ENCODE results near the gene ITGAE.
A peak's percentile ranks its signal among the peaks of the same experiment; 100 is the strongest.

The ITGAE gene

DNA sequence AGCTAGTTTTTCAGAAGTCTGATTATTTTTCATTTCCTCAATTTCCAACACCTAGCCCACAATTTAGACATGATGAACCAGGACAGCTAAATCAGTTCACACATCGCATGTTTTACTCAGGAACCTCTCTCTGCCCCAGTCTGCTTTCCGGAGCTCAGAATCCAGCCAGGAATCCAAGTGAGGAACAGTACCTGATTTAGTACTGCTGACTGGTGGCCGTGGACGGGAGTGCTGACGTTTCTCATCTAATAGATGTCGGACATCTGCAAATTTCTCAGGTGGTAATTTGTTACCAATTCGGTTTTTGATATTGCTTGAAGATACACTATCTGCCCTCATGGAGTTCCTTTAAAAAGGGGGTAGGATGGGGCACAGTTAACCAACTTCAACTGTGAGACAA, 14.9 kb upstream of the ITGAE start:
- Histone ChIP-seq H3K9me3 (ENCODE audit: control insufficient read depth, low read length) (no peaks in the 10 kb centered on the region), H3K4me3 (ENCODE audit: extremely low read depth, insufficient read depth, low read length, poor library complexity, severe bottlenecking) (no peak overlapping the region), H3K36me3 (ENCODE audit: control insufficient read depth, insufficient read depth, low read length) (peaks cover 95% of the 10 kb centered on the region), H3K27ac (ENCODE audit: low read depth, low read length, severe bottlenecking) (no peak overlapping the region), H3K4me1 (ENCODE audit: control insufficient read depth, insufficient read depth, low read length, poor library complexity, severe bottlenecking) (peaks cover 9% of the 10 kb centered on the region)
- WGBS, 2 experiments (ENCODE audit: insufficient coverage in 2 of 2), result 92 to 99% methylated on average over 6 to 7 of the region's 7 CpGs

DNA sequence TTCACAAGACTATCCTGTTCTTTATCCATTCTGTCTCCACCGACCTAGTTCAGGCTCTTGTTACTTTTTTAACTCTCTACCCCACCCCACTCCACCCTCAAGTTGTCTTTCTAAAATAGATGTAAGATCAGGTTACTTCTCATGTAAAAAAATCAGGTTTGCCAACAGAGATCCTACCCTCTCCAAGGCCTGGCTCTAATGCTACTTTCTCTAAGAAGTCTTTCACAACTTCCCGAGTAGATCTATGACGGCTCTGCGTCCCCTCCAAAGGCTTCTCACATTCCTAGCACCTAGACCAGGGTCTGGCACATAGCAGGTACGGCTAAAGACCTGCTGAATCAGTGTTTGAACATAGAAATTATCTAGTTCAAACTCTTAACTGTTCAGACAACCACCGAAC, 14.1 kb upstream of the ITGAE start:
- no peak overlapping the region for H3K4me3 ChIP-seq (ENCODE audit: extremely low read depth, insufficient read depth, low read length, poor library complexity, severe bottlenecking)
- no peak overlapping the region for H3K27ac ChIP-seq (ENCODE audit: low read depth, low read length, severe bottlenecking)
- peaks cover 96% of the 10 kb centered on the region for H3K36me3 ChIP-seq (ENCODE audit: control insufficient read depth, insufficient read depth, low read length)
- H3K9me3 ChIP-seq (ENCODE audit: control insufficient read depth, low read length), result no peaks in the 10 kb centered on the region
- 92 to 93% methylated on average over 3 of the region's 6 CpGs for WGBS, 2 experiments (ENCODE audit: insufficient coverage in 2 of 2)
- peaks cover 9% of the 10 kb centered on the region for H3K4me1 ChIP-seq (ENCODE audit: control insufficient read depth, insufficient read depth, low read length, poor library complexity, severe bottlenecking)

DNA sequence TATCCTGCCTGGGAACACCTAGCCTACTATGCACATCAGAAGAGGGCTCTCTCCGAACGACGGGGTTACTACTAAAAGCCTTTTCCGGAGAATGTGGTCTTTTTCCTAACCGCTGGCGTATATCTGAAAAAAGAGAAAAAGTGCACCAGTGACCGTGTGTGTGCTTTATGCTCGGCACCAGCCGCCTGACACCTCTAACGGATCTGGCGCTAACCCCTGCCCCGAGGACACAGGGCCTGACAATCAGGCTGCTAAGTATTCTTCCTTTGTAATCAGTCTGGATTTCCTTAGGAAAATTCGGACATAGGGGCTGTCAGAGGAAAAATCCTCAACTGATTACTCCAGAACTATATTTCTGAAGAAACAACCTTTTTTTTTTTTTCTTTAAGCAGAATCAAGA, 13.4 kb upstream of the ITGAE start:
- H3K4me3 ChIP-seq (ENCODE audit: extremely low read depth, insufficient read depth, low read length, poor library complexity, severe bottlenecking), result no peak overlapping the region
- WGBS, 2 experiments (ENCODE audit: insufficient coverage in 2 of 2), result 95 to 100% methylated on average over 11 to 12 of the region's 13 CpGs
- H3K36me3 ChIP-seq (ENCODE audit: control insufficient read depth, insufficient read depth, low read length), result peaks cover 94% of the 10 kb centered on the region
- no peak overlapping the region for H3K27ac ChIP-seq (ENCODE audit: low read depth, low read length, severe bottlenecking)
- peaks cover 9% of the 10 kb centered on the region for H3K4me1 ChIP-seq (ENCODE audit: control insufficient read depth, insufficient read depth, low read length, poor library complexity, severe bottlenecking)
- no peaks in the 10 kb centered on the region for H3K9me3 ChIP-seq (ENCODE audit: control insufficient read depth, low read length)

DNA sequence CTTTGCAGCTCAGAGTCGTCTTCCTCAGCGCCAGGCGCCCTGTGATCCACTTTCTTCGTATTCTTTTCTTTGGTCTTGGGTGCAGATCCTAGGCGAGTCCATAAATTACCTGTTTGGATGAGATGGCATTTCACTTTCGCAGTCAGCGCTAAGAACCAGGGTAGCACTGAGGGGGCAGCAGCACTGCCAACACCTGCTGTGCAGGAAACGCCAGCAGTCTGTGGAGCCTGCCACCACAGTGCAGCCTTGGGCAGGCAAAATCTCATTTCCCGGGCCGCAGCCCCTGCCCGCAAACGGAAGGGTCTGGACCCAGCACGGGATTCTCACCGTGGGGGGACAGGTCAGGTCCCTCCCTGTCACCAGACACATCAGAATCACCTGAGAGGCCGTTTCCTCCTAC, 12.2 kb upstream of the ITGAE start:
- Histone ChIP-seq H3K4me3 (ENCODE audit: extremely low read depth, insufficient read depth, low read length, poor library complexity, severe bottlenecking) (no peak overlapping the region), H3K36me3 (ENCODE audit: control insufficient read depth, insufficient read depth, low read length) (peaks cover 94% of the 10 kb centered on the region), H3K27ac (ENCODE audit: low read depth, low read length, severe bottlenecking) (no peak overlapping the region), H3K4me1 (ENCODE audit: control insufficient read depth, insufficient read depth, low read length, poor library complexity, severe bottlenecking) (peaks cover 9% of the 10 kb centered on the region), H3K9me3 (ENCODE audit: control insufficient read depth, low read length) (no peaks in the 10 kb centered on the region)
- WGBS, 2 experiments (ENCODE audit: insufficient coverage in 2 of 2), result 95 to 98% methylated on average over 13 to 15 of the region's 15 CpGs

DNA sequence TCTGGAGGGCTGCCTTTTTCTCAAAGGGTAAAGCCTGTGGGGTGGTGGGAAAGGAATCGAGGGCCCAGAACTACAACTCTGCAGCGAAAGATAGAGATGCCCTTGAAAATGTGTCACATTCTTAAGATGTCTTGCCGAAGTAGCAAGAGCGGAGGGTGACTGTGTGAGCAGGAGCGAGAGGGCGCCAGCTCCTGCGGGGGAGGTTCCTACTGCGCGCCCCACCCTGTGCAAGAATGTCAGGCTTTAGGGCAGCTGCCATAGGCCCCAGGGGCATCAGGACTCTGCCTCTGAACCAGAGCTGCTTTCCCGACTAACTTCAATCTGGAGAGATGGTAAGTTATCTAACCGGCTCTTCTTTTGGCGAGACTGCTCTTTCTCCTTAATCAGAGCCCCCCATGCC, 11.8 kb upstream of the ITGAE start:
- H3K36me3 ChIP-seq (ENCODE audit: control insufficient read depth, insufficient read depth, low read length), result peaks cover 95% of the 10 kb centered on the region
- H3K27ac ChIP-seq (ENCODE audit: low read depth, low read length, severe bottlenecking), result no peak overlapping the region
- peaks cover 9% of the 10 kb centered on the region for H3K4me1 ChIP-seq (ENCODE audit: control insufficient read depth, insufficient read depth, low read length, poor library complexity, severe bottlenecking)
- H3K9me3 ChIP-seq (ENCODE audit: control insufficient read depth, low read length), result no peaks in the 10 kb centered on the region
- 94% methylated on average over 12 of the region's 12 CpGs for WGBS, 2 experiments (ENCODE audit: insufficient coverage in 2 of 2)
- H3K4me3 ChIP-seq (ENCODE audit: extremely low read depth, insufficient read depth, low read length, poor library complexity, severe bottlenecking), result no peak overlapping the region

DNA sequence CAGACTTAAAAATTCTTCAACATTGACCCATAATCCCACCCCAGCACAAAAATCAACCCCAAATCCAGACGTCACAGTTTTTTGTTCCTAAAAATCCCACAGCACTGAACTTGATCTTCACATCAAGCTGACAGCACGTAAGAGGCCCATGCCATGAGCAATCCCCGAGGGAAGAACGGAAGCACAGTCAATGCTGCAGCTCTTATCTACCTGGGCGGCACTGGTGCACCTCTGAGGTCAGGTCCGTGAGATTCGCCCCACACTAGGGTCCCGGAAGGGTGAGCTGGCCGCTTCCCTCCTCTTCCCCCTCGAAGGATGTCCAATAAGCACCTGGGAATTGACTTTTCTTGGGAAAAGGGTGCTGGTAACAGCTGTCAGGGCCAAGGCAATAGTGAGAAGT, 11.3 kb upstream of the ITGAE start:
- no peak overlapping the region for H3K4me3 ChIP-seq (ENCODE audit: extremely low read depth, insufficient read depth, low read length, poor library complexity, severe bottlenecking)
- H3K4me1 ChIP-seq (ENCODE audit: control insufficient read depth, insufficient read depth, low read length, poor library complexity, severe bottlenecking), result peaks cover 9% of the 10 kb centered on the region
- no peaks in the 10 kb centered on the region for H3K9me3 ChIP-seq (ENCODE audit: control insufficient read depth, low read length)
- H3K27ac ChIP-seq (ENCODE audit: low read depth, low read length, severe bottlenecking), result no peak overlapping the region
- 92 to 94% methylated on average over 8 to 9 of the region's 10 CpGs for WGBS, 2 experiments (ENCODE audit: insufficient coverage in 2 of 2)
- H3K36me3 ChIP-seq (ENCODE audit: control insufficient read depth, insufficient read depth, low read length), result peaks cover 96% of the 10 kb centered on the region

DNA sequence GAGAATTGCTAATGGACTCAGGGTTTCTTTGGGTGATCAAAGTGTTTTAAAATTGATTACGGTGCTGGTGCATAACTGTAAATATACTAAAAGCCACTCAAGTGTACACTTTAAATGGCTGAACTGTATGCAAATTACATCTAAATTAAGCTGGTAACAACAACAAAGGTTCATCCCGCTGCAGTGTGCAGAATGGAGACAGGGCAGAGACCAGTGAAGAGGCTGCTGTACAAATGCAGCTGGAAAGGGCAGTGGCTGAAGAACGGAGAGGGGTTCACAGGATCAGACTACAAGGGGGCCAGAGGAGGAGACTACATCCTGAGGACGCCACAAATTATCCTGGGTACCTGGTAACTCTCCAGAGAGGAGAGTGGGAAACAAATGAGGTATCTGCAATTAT, 9.0 kb upstream of the ITGAE start:
- 96 to 100% methylated on average over 2 to 3 of the region's 4 CpGs for WGBS, 2 experiments (ENCODE audit: insufficient coverage in 2 of 2)

DNA sequence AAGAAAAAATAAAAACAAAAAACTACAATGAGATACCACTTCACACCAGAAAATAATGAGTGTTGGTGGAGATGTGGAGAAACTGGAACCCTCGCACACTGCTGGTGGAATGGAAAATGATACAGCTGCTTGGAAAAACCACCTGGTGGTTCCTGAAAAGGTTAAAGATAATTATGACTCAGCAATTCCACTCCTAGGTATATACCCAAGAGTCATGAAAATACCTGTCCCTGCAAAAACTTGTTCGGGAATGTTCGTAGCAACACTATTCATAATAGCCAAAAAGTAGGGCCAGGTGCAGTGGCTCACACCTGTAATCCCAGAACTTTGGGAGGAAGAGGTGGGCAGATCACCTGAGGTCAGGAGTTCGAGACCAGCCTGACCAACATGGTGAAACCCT, 8.1 kb upstream of the ITGAE start:
- H3K36me3 ChIP-seq (ENCODE audit: control insufficient read depth, insufficient read depth, low read length), result peaks cover 89% of the 10 kb centered on the region
- H3K4me3 ChIP-seq (ENCODE audit: extremely low read depth, insufficient read depth, low read length, poor library complexity, severe bottlenecking), result no peak overlapping the region
- no peak overlapping the region for H3K27ac ChIP-seq (ENCODE audit: low read depth, low read length, severe bottlenecking)
- H3K4me1 ChIP-seq (ENCODE audit: control insufficient read depth, insufficient read depth, low read length, poor library complexity, severe bottlenecking), result peaks cover 13% of the 10 kb centered on the region
- no peaks in the 10 kb centered on the region for H3K9me3 ChIP-seq (ENCODE audit: control insufficient read depth, low read length)
- 83 to 96% methylated on average over 3 of the region's 4 CpGs for WGBS, 2 experiments (ENCODE audit: insufficient coverage in 2 of 2)

More for the DNA sequence above, 9.0 kb upstream of the ITGAE start:
- Histone ChIP-seq H3K9me3 (ENCODE audit: control insufficient read depth, low read length) (no peaks in the 10 kb centered on the region), H3K36me3 (ENCODE audit: control insufficient read depth, insufficient read depth, low read length) (peaks cover 95% of the 10 kb centered on the region), H3K4me3 (ENCODE audit: extremely low read depth, insufficient read depth, low read length, poor library complexity, severe bottlenecking) (no peak overlapping the region), H3K27ac (ENCODE audit: low read depth, low read length, severe bottlenecking) (no peak overlapping the region), H3K4me1 (ENCODE audit: control insufficient read depth, insufficient read depth, low read length, poor library complexity, severe bottlenecking) (peaks cover 9% of the 10 kb centered on the region)

DNA sequence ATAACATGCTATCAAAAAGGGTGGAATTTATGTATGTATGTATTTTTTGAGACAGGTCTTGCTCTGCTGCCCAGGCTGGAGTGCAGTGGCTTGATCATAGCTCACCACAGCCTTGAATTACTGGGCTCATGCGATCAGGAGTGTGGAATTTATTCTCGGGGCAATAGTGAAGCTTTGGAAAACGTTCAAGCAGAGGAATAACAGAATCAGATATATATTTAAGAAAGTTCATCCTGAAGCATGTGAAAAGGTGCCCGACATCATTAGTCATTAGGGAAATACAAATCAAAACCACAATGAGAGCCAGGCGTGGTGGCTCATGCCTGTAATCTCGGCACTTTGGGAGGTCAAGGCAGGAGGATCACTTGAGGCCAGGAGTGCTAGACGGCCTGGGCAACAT, 7.7 kb upstream of the ITGAE start:
- Histone ChIP-seq H3K4me3 (ENCODE audit: extremely low read depth, insufficient read depth, low read length, poor library complexity, severe bottlenecking) (no peak overlapping the region), H3K36me3 (ENCODE audit: control insufficient read depth, insufficient read depth, low read length) (peaks cover 85% of the 10 kb centered on the region), H3K27ac (ENCODE audit: low read depth, low read length, severe bottlenecking) (no peak overlapping the region), H3K4me1 (ENCODE audit: control insufficient read depth, insufficient read depth, low read length, poor library complexity, severe bottlenecking) (peaks cover 11% of the 10 kb centered on the region), H3K9me3 (ENCODE audit: control insufficient read depth, low read length) (no peaks in the 10 kb centered on the region)
- WGBS, 2 experiments (ENCODE audit: insufficient coverage in 2 of 2), result 92 to 98% methylated on average over 2 to 6 of the region's 7 CpGs

DNA sequence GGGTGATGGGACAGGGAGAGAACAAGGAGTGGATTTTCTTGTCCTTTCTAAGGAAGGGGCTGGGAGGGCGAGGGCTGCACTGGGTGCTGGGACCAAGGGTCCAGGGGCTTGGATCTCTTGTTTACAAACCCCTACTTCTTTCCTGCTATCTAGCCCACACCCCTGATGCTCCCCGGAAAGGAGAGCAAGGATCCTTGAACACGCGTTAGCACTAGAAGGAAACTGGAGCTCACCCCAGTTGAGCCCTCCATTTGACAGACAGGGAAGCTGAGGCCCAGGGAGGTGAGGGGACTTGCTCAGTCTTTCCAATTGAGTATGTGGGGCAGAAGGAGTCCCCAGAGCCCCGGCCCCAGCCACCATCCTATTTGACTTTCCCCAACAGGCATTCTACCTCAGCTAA, 4.6 kb upstream of the ITGAE start:
- Histone ChIP-seq H3K36me3 (ENCODE audit: control insufficient read depth, insufficient read depth, low read length) (peaks cover 67% of the 10 kb centered on the region), H3K4me1 (ENCODE audit: control insufficient read depth, insufficient read depth, low read length, poor library complexity, severe bottlenecking) (peaks cover 14% of the 10 kb centered on the region), H3K9me3 (ENCODE audit: control insufficient read depth, low read length) (no peaks in the 10 kb centered on the region), H3K27ac (ENCODE audit: low read depth, low read length, severe bottlenecking) (no peak overlapping the region), H3K4me3 (ENCODE audit: extremely low read depth, insufficient read depth, low read length, poor library complexity, severe bottlenecking) (no peak overlapping the region)
- WGBS, 2 experiments (ENCODE audit: insufficient coverage in 2 of 2), result 80 to 100% methylated on average over 1 to 4 of the region's 5 CpGs

DNA sequence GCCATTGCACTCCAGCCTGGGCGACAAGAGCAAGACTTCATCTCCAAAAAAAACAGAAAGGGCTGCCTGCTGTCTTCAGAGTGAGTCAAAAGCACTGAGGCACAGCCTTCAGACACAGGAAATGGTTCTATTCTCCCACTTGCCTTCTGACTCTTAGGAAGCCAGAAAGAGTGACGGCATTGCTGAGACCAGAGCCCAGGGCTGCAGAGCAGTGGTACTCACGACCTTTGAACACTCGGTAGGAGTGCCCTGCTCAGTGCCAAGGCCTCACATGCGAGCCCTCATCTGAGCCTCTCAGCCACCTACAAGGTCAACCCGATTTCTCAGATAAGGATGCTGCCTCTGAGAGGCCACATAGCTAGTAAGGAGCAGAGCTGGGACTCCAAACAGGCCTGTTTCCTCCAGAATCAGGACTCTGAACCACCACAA, 3.5 kb upstream of the ITGAE start:
- Histone ChIP-seq H3K36me3 (ENCODE audit: control insufficient read depth, insufficient read depth, low read length) (peaks cover 57% of the 10 kb centered on the region), H3K4me1 (ENCODE audit: control insufficient read depth, insufficient read depth, low read length, poor library complexity, severe bottlenecking) (peaks cover 15% of the 10 kb centered on the region), H3K4me3 (ENCODE audit: extremely low read depth, insufficient read depth, low read length, poor library complexity, severe bottlenecking) (no peak overlapping the region), H3K27ac (ENCODE audit: low read depth, low read length, severe bottlenecking) (no peak overlapping the region), H3K9me3 (ENCODE audit: control insufficient read depth, low read length) (no peaks in the 10 kb centered on the region)
- 79 to 91% methylated on average over 6 of the region's 6 CpGs for WGBS, 2 experiments (ENCODE audit: insufficient coverage in 2 of 2)

DNA sequence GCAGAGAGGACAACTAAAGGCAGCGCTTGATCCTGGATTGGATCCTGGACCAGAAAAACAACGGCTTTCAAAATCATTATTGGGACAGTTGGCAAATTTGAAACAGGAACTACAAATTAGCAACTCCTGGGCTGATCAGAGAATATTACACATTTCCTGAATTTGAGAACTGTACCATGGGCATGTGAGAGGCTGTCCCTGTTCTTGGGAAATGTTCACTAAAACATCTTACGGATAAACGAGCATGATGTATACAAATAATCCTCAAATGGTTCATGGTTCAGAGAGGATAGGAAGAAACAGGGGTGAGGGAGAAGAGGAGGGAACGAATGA, 2.3 kb upstream of the ITGAE start:
- Histone ChIP-seq H3K27ac (ENCODE audit: low read depth, low read length, severe bottlenecking) (peak overlapping the region; percentile 29), H3K36me3 (ENCODE audit: control insufficient read depth, insufficient read depth, low read length) (peaks cover 47% of the 10 kb centered on the region), H3K9me3 (ENCODE audit: control insufficient read depth, low read length) (no peaks in the 10 kb centered on the region), H3K4me3 (ENCODE audit: extremely low read depth, insufficient read depth, low read length, poor library complexity, severe bottlenecking) (no peak overlapping the region), H3K4me1 (ENCODE audit: control insufficient read depth, insufficient read depth, low read length, poor library complexity, severe bottlenecking) (peaks cover 15% of the 10 kb centered on the region)
- 100% methylated on average over 1 to 4 of the region's 5 CpGs for WGBS, 2 experiments (ENCODE audit: insufficient coverage in 2 of 2)
